Activated CD8-positive, alpha-beta memory T cell treated with anti-CD3 and anti-CD28 coated beads, Interleukin-2, amount 50 U/mL, for 24 hours (primary cell): ENCODE results near the gene STX16.

Experiments used
- DNase-seq: peaks from one replicate; pipeline ENCODE4 v3.0.0-alpha.2; 2020; ENCODE audit errors: extremely low read depth

The STX16 gene

GRCh38 chr20:58650776-58651558 is at the start of gene STX16:
TSS of gene STX16 (plus strand) at chr20:58651283. CDS start at chr20:58652007, 724 bp downstream.
- DNase-seq = no peak

GRCh38 chr20:58602124-58602523 is 49.0 kb upstream of the STX16 start:
- no peak for DNase-seq

- no peak for DNase-seq
These were observed 47.4 kb upstream of the STX16 start for GRCh38 chr20:58603721-58604120.

- no peak for DNase-seq
These were observed 46.8 kb upstream of the STX16 start for GRCh38 chr20:58604128-58604881.

GRCh38 chr20:58605292-58606065 is 45.6 kb upstream of the STX16 start:
- DNase-seq = no peak

GRCh38 chr20:58606184-58606583 is 44.9 kb upstream of the STX16 start:
- no peak for DNase-seq

GRCh38 chr20:58608096-58608840 is 42.8 kb upstream of the STX16 start:
- DNase-seq = no peak

GRCh38 chr20:58609026-58609425 is 42.1 kb upstream of the STX16 start:
- DNase-seq = no peak

- no peak for DNase-seq
These were observed 40.8 kb upstream of the STX16 start for GRCh38 chr20:58610071-58610800.

GRCh38 chr20:58610811-58611210 is 40.3 kb upstream of the STX16 start:
- no peak for DNase-seq

GRCh38 chr20:58611236-58612030 is 39.6 kb upstream of the STX16 start:
- no peak for DNase-seq

GRCh38 chr20:58612121-58612691 is 38.9 kb upstream of the STX16 start:
- DNase-seq = no peak

GRCh38 chr20:58613061-58613854 is 37.8 kb upstream of the STX16 start:
- DNase-seq = no peak

GRCh38 chr20:58614366-58614765 is 36.7 kb upstream of the STX16 start:
- no peak for DNase-seq

- no peak for DNase-seq
These were observed 35.9 kb upstream of the STX16 start for GRCh38 chr20:58614984-58615760.

GRCh38 chr20:58616411-58616810 is 34.7 kb upstream of the STX16 start:
- DNase-seq = no peak

- no peak for DNase-seq
These were observed 33.9 kb upstream of the STX16 start for GRCh38 chr20:58617158-58617557.
